SKM-1 (cell line): ENCODE results near the gene BRD2.
A peak's percentile ranks its signal among the peaks of the same experiment; 100 is the strongest.

Experiments
- DNase-seq: peaks from one replicate; lab custom pipeline; 2025; ENCODE audit not compliant: unreplicated experiment; lab: John Stamatoyannopoulos, UW

The BRD2 gene

DNA sequence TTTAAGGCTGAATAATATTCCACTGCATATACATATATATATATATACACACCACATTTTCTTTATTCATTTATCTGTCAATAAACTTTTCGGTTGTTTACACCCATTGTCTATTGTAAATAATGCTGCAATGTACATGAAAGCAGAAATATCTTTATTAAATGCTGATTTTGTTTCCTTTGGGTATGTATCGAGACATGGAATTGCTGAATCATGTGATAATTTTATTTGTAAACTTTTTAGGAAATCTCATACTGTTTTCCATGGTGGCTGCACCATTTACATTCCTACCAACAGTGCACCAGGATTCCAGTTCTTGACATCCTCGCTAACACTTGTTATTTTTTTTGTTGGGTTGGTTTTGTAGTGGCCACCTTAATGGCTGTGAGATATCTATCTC is 55.1 kb downstream of the BRD2 start:
- DNase-seq = no peak

DNA sequence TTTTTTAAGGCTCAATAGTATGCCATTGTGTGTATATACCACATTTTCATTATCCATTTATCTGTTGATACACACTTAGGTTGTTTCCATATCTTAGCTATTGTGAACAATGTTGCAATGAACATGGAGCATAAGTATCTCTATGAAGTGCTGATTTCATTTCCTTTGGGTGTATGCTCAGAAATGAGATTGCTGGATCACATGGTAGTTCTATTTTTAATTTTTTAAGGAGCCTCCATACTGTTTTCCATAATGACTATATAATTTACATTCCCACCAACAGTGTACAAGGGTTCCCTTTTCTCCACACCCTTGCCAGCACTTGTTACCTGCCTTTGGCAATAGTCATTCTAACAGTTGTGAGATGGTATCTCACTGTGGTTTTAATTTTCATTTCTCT is 56.1 kb downstream of the BRD2 start:
- DNase-seq = no peak

DNA sequence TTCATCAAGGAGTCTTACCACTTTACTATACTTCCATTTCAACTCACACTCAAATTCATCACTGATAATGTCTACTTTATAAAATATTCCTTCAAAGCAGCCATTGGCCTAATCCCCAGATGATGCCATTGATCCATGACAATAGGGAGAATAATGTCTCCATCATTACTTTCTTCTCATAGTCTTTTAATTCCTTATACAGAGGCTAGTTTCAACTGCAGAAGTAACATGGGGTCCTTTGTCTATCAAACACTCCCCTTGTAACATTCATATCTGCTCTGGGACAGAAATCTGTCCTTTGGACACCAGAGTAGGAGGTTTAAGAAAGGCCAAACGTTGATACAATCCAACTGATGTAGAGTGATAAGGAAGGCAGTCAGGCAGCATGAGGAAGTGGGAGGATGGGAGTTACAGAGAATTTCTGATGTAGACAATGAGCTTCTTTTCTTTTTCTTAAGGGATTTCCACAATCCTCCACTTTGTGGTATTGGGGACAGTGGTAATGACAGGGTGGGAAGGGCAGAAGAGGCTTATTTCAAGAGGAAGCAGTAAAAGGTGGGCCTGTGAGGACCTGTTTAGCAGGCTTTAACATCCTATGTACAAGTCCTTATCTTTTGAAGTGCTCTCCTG is 59.9 kb downstream of the BRD2 start:
- DNase-seq = no peak

DNA sequence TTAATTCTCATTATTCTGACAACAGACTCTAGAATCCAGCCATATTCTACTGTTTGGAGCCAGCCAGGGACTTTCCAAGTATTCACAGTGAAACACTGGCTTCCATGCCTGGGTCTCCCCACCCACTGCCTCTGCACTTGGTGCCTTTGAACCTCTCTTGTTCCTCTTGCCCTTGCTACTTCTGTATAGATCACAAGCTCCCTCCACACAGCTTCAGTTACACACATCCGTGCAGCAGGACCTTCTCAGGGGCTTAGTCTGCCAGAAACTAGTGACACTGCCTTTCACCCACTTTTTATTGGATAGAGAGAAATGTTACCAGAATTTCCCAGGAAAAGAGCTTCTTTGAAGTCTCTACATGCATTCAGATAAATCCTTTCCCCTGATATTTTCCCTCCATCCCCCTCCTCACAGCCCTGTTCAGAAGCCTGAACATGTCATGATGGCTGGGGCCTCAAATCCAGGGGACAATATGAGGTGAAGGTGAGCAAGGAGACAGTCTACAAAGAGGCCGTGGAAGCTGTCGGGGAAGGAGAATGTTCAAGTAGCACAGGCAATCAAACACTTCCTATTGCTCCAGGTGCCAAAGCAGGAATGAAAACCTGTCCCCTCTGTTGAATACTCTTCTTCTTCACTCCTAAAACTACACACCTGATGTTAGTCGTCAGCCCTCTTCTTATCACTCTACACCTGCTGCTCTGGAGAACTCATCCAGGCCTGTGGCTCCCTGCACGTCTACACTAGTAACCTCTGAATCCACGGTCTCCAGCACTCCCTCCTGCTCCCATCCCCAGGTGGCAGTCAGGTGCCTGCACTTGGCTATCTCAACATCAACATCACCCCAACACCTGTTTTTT is 61.2 kb downstream of the BRD2 start:
- peak; percentile 30 for DNase-seq

DNA sequence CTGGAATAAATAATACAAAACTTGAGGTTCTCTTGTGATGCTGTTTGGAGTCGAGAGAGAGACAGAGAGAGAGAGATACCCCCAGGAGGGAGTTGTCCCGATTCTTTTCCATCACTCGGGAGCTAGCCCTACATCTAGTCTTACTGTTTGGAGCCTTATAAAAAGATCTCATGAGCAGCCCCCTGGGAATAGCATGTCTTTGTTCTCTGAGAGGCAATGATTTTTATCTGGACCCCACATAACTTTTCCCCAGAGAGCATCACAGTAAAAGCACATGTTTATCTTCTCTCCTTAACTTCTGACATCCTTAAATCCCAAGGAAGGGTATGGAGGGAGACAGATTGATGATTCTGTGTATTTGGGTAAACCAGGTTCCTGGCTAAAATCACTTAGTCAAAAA is 61.9 kb downstream of the BRD2 start:
- DNase-seq = no peak
